NCI-H1694 (cell line): ENCODE results near the gene EPC1.
"Not testable (repeated sequence)": the region's sequence is repeated elsewhere in the genome, so short reads cannot be mapped to it uniquely, and the experiment has no call there.

Source experiments
- DNase-seq: peaks from one replicate; lab custom pipeline; 2025; lab: John Stamatoyannopoulos, UW

The EPC1 gene

GRCh38 chr10:32372000-32372875, 25.3 kb upstream of the EPC1 start:
- no peak for DNase-seq

- DNase-seq, result no peak
These were observed 24.1 kb upstream of the EPC1 start for GRCh38 chr10:32371101-32371500.

- DNase-seq, result peak; percentile 15
These were observed 21.0 kb upstream of the EPC1 start for GRCh38 chr10:32367793-32368453.

- no peak for DNase-seq
These were observed 19.6 kb upstream of the EPC1 start for GRCh38 chr10:32366588-32366987.

GRCh38 chr10:32366111-32366510, 19.2 kb upstream of the EPC1 start:
- no peak for DNase-seq

- not testable (repeated sequence) for DNase-seq
These were observed 18.4 kb upstream of the EPC1 start for GRCh38 chr10:32365404-32365803.

- DNase-seq, result no peak
These were observed 15.6 kb upstream of the EPC1 start for GRCh38 chr10:32362571-32362970.

- DNase-seq, result no peak
These were observed 13.9 kb upstream of the EPC1 start for GRCh38 chr10:32360884-32361283.

GRCh38 chr10:32360241-32360640, 13.3 kb upstream of the EPC1 start:
- DNase-seq, result no peak

- DNase-seq, result no peak
These were observed 10.2 kb upstream of the EPC1 start for GRCh38 chr10:32357056-32357735.

GRCh38 chr10:32354690-32355089, 7.7 kb upstream of the EPC1 start:
- not testable (repeated sequence) for DNase-seq

GRCh38 chr10:32350811-32351350, 3.9 kb upstream of the EPC1 start:
- DNase-seq, result no peak

GRCh38 chr10:32349968-32350738, 3.2 kb upstream of the EPC1 start:
- DNase-seq, result no peak

- DNase-seq, result no peak
These were observed 2.2 kb upstream of the EPC1 start for GRCh38 chr10:32349199-32349585.

- no peak for DNase-seq
These were observed 1.6 kb upstream of the EPC1 start for GRCh38 chr10:32348297-32349198.

- DNase-seq, result no peak
These were observed 535 bp upstream of the EPC1 start for GRCh38 chr10:32347363-32348022.

GRCh38 chr10:32346134-32346550, 816 bp downstream of the EPC1 start:
- peak; percentile 83 for DNase-seq

GRCh38 chr10:32341596-32341995, 5.4 kb downstream of the EPC1 start:
- DNase-seq, result no peak

GRCh38 chr10:32340596-32341180, 6.3 kb downstream of the EPC1 start:
- DNase-seq, result no peak

- no peak for DNase-seq
These were observed 8.7 kb downstream of the EPC1 start for GRCh38 chr10:32338262-32338661.
